H1 (cell line): ENCODE results near the gene IBSP. TPM values are rescaled to one million over a fixed set of nuclear protein-coding genes. Genes with fewer than 3 reads are reported as not detected.

Source experiments
- CTCF ChIA-PET: fragments of 300-600 bp; sonication (Branson Sonifier 250); formaldehyde crosslinking; loops from one replicate; lab custom pipeline; 2021; ENCODE audit not compliant: partially characterized antibody; lab: Charles Lee
- POLR2A ChIA-PET: fragments of 300-600 bp; sonication (Branson Sonifier 250); formaldehyde crosslinking; loops from one replicate; lab custom pipeline; 2021; ENCODE audit warnings: inconsistent platforms; ENCODE audit not compliant: partially characterized antibody; lab: Charles Lee
- DNase-seq, 2 experiments: peaks; one replicate each; pipeline versions ENCODE4 v3.0.0 to v3.0.0-alpha.2; 2010 to 2022; ENCODE audit warnings: low spot score in 2 of 2, low read depth in 1 of 2, mixed read lengths in 1 of 2
- FAIRE-seq: peaks from 2 replicates; lab custom pipeline; 2011; peaks lifted over from hg19 to GRCh38; lab: Jason Lieb, UNC
- H2AFZ ChIP-seq: 2 replicates; pipeline ENCODE4 v1.8.1; 2012; ENCODE audit warnings: low read length, inconsistent platforms
- H2AK5ac ChIP-seq: 2 replicates; pipeline ENCODE4 v1.6.1; 2013; ENCODE audit warnings: low read depth, low read length
- H2BK120ac ChIP-seq: replicated peaks from 2 replicates; pipeline ENCODE3; 2013; ENCODE audit warnings: low read depth, low read length, inconsistent platforms
- H2BK12ac ChIP-seq: 2 replicates; pipeline ENCODE4 v1.6.1; 2013; ENCODE audit warnings: low read depth, low read length
- H2BK15ac ChIP-seq: 2 replicates; pipeline ENCODE4 v1.6.1; 2013; ENCODE audit warnings: low read length
- H2BK20ac ChIP-seq: 2 replicates; pipeline ENCODE4 v1.6.1; 2013; ENCODE audit warnings: low read length
- H2BK5ac ChIP-seq: 2 replicates; pipeline ENCODE4 v1.6.1; 2013; ENCODE audit warnings: low read depth, low read length
- H3K14ac ChIP-seq: 2 replicates; pipeline ENCODE4 v1.6.1; 2013; ENCODE audit warnings: inconsistent platforms; ENCODE audit not compliant: insufficient read length
- H3K18ac ChIP-seq: 2 replicates; pipeline ENCODE4 v1.6.1; 2013; ENCODE audit warnings: low read length; ENCODE audit errors: extremely low read depth
- H3K23ac ChIP-seq: 2 replicates; pipeline ENCODE4 v1.6.1; 2013; ENCODE audit warnings: inconsistent platforms; ENCODE audit not compliant: insufficient read length
- H3K23me2 ChIP-seq: 2 replicates; pipeline ENCODE4 v1.6.1; 2013; ENCODE audit warnings: low read depth, low read length
- H3K27ac ChIP-seq: 2 replicates; pipeline ENCODE4 v1.6.1; 2011; ENCODE audit warnings: low read depth, low read length, inconsistent platforms
- H3K27me3 ChIP-seq, 4 experiments: replicated peaks in 1 of 4; 1 replicate in 1 of 4; 2 replicates in 3 of 4; pipeline versions ENCODE4 v1.6.1 to v1.8.1; 2011 to 2013; ENCODE audit warnings: low read length in 3 of 4, mild to moderate bottlenecking in 3 of 4, inconsistent platforms in 2 of 4, mixed read lengths in 2 of 4, moderate library complexity in 1 of 4; ENCODE audit not compliant: control insufficient read depth in 3 of 4, insufficient read depth in 3 of 4; ENCODE audit errors: extremely low read depth in 1 of 4
- H3K36me3 ChIP-seq, 4 experiments: 2 replicates each; pipeline versions ENCODE4 v1.6.1 to v1.8.1; 2011 to 2013; ENCODE audit warnings: mild to moderate bottlenecking in 4 of 4, low read length in 3 of 4, moderate library complexity in 2 of 4, control low read depth in 1 of 4, inconsistent platforms in 1 of 4; ENCODE audit not compliant: insufficient read depth in 4 of 4, control insufficient read depth in 2 of 4
- H3K4ac ChIP-seq: replicated peaks from 2 replicates; pipeline ENCODE3; 2013; ENCODE audit warnings: low read length, low read depth, mixed read lengths, inconsistent platforms; ENCODE audit not compliant: insufficient read length
- H3K4me1 ChIP-seq, 4 experiments: replicated peaks in 1 of 4; 1 replicate in 1 of 4; 2 replicates in 3 of 4; pipeline versions ENCODE4 v1.6.1 to v1.8.1; 2011 to 2013; ENCODE audit warnings: low read length in 3 of 4, inconsistent platforms in 2 of 4, mixed read lengths in 1 of 4; ENCODE audit not compliant: insufficient read depth in 4 of 4, control insufficient read depth in 3 of 4
- H3K4me2 ChIP-seq, 2 experiments: 2 replicates each; pipeline versions ENCODE4 v1.6.1 to v1.8.1; 2011 to 2013; ENCODE audit warnings: low read depth in 2 of 2, low read length in 2 of 2, control low read depth in 1 of 2, inconsistent platforms in 1 of 2, mild to moderate bottlenecking in 1 of 2; ENCODE audit not compliant: insufficient read depth in 1 of 2
- H3K4me3 ChIP-seq, 4 experiments: fragments of 200-600, 300-600 bp in 1 of 4; sonication (generic), shearing (Covaris generic), sonication (Bioruptor Twin) in 1 of 4; 2 replicates each; pipeline versions ENCODE4 v1.5.1 to v1.8.1; 2011 to 2016; ENCODE audit warnings: low read length in 4 of 4, low read depth in 3 of 4, control low read depth in 2 of 4, inconsistent platforms in 2 of 4, mild to moderate bottlenecking in 2 of 4, mixed read lengths in 1 of 4, moderate library complexity in 1 of 4; ENCODE audit not compliant: insufficient read depth in 2 of 4; ENCODE audit errors: extremely low read depth in 1 of 4
- H3K56ac ChIP-seq: replicated peaks from 2 replicates; pipeline ENCODE3; 2013; ENCODE audit warnings: low read depth, mild to moderate bottlenecking, mixed read lengths, low read length, inconsistent platforms; ENCODE audit not compliant: insufficient read length
- H3K79me1 ChIP-seq: 2 replicates; pipeline ENCODE4 v1.6.1; 2013; ENCODE audit warnings: low read depth, low read length, control low read depth
- H3K79me2 ChIP-seq, 2 experiments: 2 replicates each; pipeline versions ENCODE4 v1.6.1 to v1.8.1; 2012 to 2013; ENCODE audit warnings: low read length in 2 of 2, mild to moderate bottlenecking in 2 of 2, inconsistent platforms in 1 of 2; ENCODE audit not compliant: insufficient read depth in 2 of 2, control insufficient read depth in 1 of 2
- H3K9ac ChIP-seq, 4 experiments: replicated peaks in 1 of 4; 1 replicate in 1 of 4; 2 replicates in 3 of 4; pipeline versions ENCODE4 v1.6.1 to v1.8.1; 2011 to 2013; ENCODE audit warnings: low read depth in 3 of 4, low read length in 3 of 4, control low read depth in 2 of 4, mild to moderate bottlenecking in 2 of 4, moderate library complexity in 2 of 4, inconsistent platforms in 1 of 4; ENCODE audit errors: extremely low read depth in 1 of 4
- H3K9me3 ChIP-seq, 2 experiments: 2 replicates each; pipeline versions ENCODE4 v1.6.1 to v1.8.1; 2012 to 2013; ENCODE audit warnings: mild to moderate bottlenecking in 2 of 2, moderate library complexity in 2 of 2, control low read depth in 1 of 2, inconsistent platforms in 1 of 2, low read depth in 1 of 2, low read length in 1 of 2, mixed read lengths in 1 of 2; ENCODE audit not compliant: insufficient read depth in 2 of 2
- H4K20me1 ChIP-seq, 2 experiments: replicated peaks in 1 of 2; 2 replicates each; pipeline versions ENCODE3 to v1.8.1; 2011 to 2013; ENCODE audit warnings: inconsistent platforms in 2 of 2, low read length in 2 of 2, mild to moderate bottlenecking in 1 of 2; ENCODE audit not compliant: insufficient read depth in 2 of 2, control insufficient read depth in 1 of 2
- H4K5ac ChIP-seq: 2 replicates; pipeline ENCODE4 v1.6.1; 2013; ENCODE audit warnings: low read length, low read depth, mixed read lengths, inconsistent platforms; ENCODE audit not compliant: insufficient read length
- H4K8ac ChIP-seq: 2 replicates; pipeline ENCODE4 v1.8.0; 2013; ENCODE audit warnings: mild to moderate bottlenecking, moderate library complexity, low read length, inconsistent platforms; ENCODE audit not compliant: insufficient read depth; ENCODE audit errors: extremely low read depth
- H4K91ac ChIP-seq: replicated peaks from 2 replicates; pipeline ENCODE3; 2013; ENCODE audit warnings: low read length, mixed read lengths, inconsistent platforms; ENCODE audit not compliant: insufficient read length
- EGR1 ChIP-seq: IDR thresholded peaks from 2 replicates; pipeline ENCODE4 v1.6.1; 2011; ENCODE audit warnings: low read depth, low read length, borderline replicate concordance
- FOSL1 ChIP-seq: IDR thresholded peaks from 2 replicates; pipeline ENCODE4 v1.6.1; 2011; ENCODE audit warnings: mild to moderate bottlenecking, low read depth, low read length, moderate library complexity; ENCODE audit not compliant: insufficient read depth
- HDAC2 ChIP-seq, 2 experiments: fragments of 300-600 bp in 1 of 2; sonication (generic) in 1 of 2; IDR thresholded peaks; 2 replicates each; pipeline ENCODE4 v1.6.1; 2011 to 2012; ENCODE audit warnings: low read depth in 2 of 2, low read length in 2 of 2, mild to moderate bottlenecking in 2 of 2, moderate library complexity in 2 of 2, borderline replicate concordance in 1 of 2, inconsistent platforms in 1 of 2
- RAD21 ChIP-seq, 2 experiments: IDR thresholded peaks in 1 of 2; conservative IDR thresholded peaks in 1 of 2; 2 replicates each; pipeline ENCODE4 v1.6.1; 2011; ENCODE audit warnings: low read depth in 2 of 2, low read length in 2 of 2, improper control_type of control experiment in 1 of 2, inconsistent platforms in 1 of 2, mild to moderate bottlenecking in 1 of 2, moderate library complexity in 1 of 2
- SP4 ChIP-seq: IDR thresholded peaks from 2 replicates; pipeline ENCODE4 v1.6.1; 2012; ENCODE audit warnings: low read length, inconsistent platforms
- TAF7 ChIP-seq: optimal IDR thresholded peaks from 2 replicates; pipeline ENCODE3; 2011; ENCODE audit warnings: low read depth, mild to moderate bottlenecking, inconsistent platforms, low read length, moderate library complexity, borderline replicate concordance
- YY1 ChIP-seq: IDR thresholded peaks from 2 replicates; pipeline ENCODE4 v1.6.1; 2011; ENCODE audit warnings: low read depth, mild to moderate bottlenecking, low read length
- WGBS, 2 experiments: shearing (Covaris generic) in 1 of 2; methylation state at CpG; one replicate each; pipeline versions ENCODE4 v1.1.6 to v1.1.7; 2013 to 2015; ENCODE audit warnings: low lambda C conversion rate in 2 of 2, mixed read lengths in 2 of 2, inconsistent platforms in 1 of 2, low coverage in 1 of 2, missing lambda C conversion rate in 1 of 2; ENCODE audit not compliant: insufficient replicate concordance in 2 of 2, insufficient coverage in 1 of 2, insufficient read length in 1 of 2; ENCODE audit errors: extremely low coverage in 1 of 2, missing lambda C conversion rate in 1 of 2; 5-methylcytosine and 5-hydroxymethylcytosine counted together
- polyA plus RNA-seq, 7 experiments: library from polyadenylated mRNA; depleted of rRNA in 3 of 7; stranded (reverse) in 5 of 7; unstranded in 2 of 7; fragments of >200 nt in 5 of 7; fragments of 200-250 nt in 2 of 7; gene quantifications; 1 replicate in 5 of 7; 2 replicates in 1 of 7; 4 replicates in 1 of 7; pipeline versions ENCODE4 v1.2.1 to v1.2.3, GENCODE V29; 2011 to 2013; ENCODE audit warnings: missing spikeins in 2 of 7, mixed read lengths in 2 of 7
- total RNA-seq: library from RNA; stranded (reverse); fragmentation: NEBNext Ultra II Directional; extraction: Animal tissue kit (Norgen Biotek cat#: 25700); gene quantifications from 2 replicates; pipeline ENCODE4 v1.2.1, GENCODE V29; 2021
- TF ChIP-seq, protein P1 (sequence below), 3 experiments: IDR thresholded peaks; 1 replicate in 2 of 3; 2 replicates in 1 of 3; pipeline versions ENCODE4 v1.5.1 to v1.6.1; 2011; ENCODE audit warnings: low read length in 3 of 3, mild to moderate bottlenecking in 3 of 3, inconsistent platforms in 2 of 3, low read depth in 1 of 3, moderate library complexity in 1 of 3; ENCODE audit not compliant: insufficient read depth in 1 of 3; ENCODE audit errors: control extremely low read depth in 1 of 3

IBSP gene
- total and polyA plus RNA-seq, 2 of the 8 experiments (the other 6 are each of a cell fraction or from before 2014, with no cell fraction given): not detected

DNA sequence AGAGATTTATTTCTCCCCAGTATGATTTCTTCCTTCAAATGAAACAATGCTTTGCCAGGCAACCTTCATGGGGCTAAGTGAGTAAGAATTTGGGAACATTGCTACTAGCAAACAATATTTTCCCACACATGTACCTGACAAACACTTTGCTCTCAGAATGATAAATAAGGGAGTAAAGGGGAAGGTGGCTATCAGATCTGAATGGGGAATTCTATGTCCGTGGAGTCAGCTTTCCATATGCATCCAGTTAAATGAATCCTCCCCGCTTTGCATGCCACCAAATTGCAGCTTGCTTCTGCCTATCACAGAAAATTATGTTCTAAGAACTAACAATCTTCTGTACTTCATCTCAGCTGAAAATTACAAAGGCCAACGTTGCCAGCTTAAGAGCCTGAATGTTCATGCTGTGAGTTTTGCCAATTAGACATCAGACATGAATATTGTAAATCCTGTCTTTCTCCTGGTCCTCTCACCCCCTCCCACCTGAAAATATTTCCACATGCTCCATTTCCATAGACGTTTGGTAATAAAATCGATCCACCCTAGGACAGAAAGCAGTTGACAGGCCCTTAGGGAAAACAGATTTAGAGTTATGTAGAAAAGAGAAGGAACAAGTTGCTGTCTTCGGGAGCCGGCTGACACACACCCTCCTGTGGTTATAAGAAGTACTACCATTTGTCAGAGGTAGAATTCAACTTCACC, 39.7 kb downstream of the IBSP start:
- H2BK120ac ChIP-seq: no peak overlapping the region
- H3K36me3 ChIP-seq: no peaks in the 10 kb centered on the region
- no peak overlapping the region for H2BK20ac ChIP-seq
- H3K23ac ChIP-seq: no peak overlapping the region
- H3K23me2 ChIP-seq: no peaks in the 10 kb centered on the region
- no peak overlapping the region for H3K14ac ChIP-seq
- CTCF ChIA-PET: interaction anchor here (0.6 to 7.0 kb wide), 63 partner anchors 10 to 743 kb away, joined by 3 to 109 read pairs (median 5); partner anchors contain the start of genes DMP1 and SPARCL1
- no peak overlapping the region for H3K18ac ChIP-seq
- no peak overlapping the region for H3K4me3 ChIP-seq
- no peak overlapping the region for H2BK15ac ChIP-seq
- H2AK5ac ChIP-seq: no peak overlapping the region
- FAIRE-seq: peak; percentile 88
- no peak overlapping the region for H3K9ac ChIP-seq
- 0 out of 2 replicates have a peak overlapping the region, but pooled peaks have one; percentile 48 for H3K27ac ChIP-seq
- no peak for DNase-seq
- H2BK5ac ChIP-seq: no peak overlapping the region
- no peak overlapping the region for H4K8ac ChIP-seq
- no peak overlapping the region for H3K4ac ChIP-seq
- no peaks in the 10 kb centered on the region for H4K20me1 ChIP-seq
- H3K4me1 ChIP-seq: peaks cover 0 to 10% (median 4%) of the 10 kb centered on the region in 4 experiments; a peak in 5 of 7 replicates
- WGBS, 2 experiments: 34% methylated on average over 7 of the region's 7 CpGs; no CpG with 5 or more reads in 1 of the 2 experiments
- POLR2A ChIA-PET: interaction anchor here (1.3 to 1.4 kb wide), 2 partner anchors 159 to 170 kb away, joined by 3 to 11 read pairs; no protein-coding TSS in a partner anchor
- H3K79me1 ChIP-seq: no peaks in the 10 kb centered on the region
- no peaks in the 10 kb centered on the region for H3K27me3 ChIP-seq
- no peak overlapping the region for H3K56ac ChIP-seq
- H4K5ac ChIP-seq: no peak overlapping the region
- no peak overlapping the region for H2BK12ac ChIP-seq
- no peak overlapping the region; a peak in 1 of 4 replicates for H3K4me2 ChIP-seq
- H3K9me3 ChIP-seq: no peaks in the 10 kb centered on the region
- H3K79me2 ChIP-seq: no peaks in the 10 kb centered on the region
- no peak overlapping the region for H4K91ac ChIP-seq
- peak overlapping the region; percentile 54; the same call in 1 of the 2 replicates for H2AFZ ChIP-seq
- TF ChIP-seq, protein P1, sequence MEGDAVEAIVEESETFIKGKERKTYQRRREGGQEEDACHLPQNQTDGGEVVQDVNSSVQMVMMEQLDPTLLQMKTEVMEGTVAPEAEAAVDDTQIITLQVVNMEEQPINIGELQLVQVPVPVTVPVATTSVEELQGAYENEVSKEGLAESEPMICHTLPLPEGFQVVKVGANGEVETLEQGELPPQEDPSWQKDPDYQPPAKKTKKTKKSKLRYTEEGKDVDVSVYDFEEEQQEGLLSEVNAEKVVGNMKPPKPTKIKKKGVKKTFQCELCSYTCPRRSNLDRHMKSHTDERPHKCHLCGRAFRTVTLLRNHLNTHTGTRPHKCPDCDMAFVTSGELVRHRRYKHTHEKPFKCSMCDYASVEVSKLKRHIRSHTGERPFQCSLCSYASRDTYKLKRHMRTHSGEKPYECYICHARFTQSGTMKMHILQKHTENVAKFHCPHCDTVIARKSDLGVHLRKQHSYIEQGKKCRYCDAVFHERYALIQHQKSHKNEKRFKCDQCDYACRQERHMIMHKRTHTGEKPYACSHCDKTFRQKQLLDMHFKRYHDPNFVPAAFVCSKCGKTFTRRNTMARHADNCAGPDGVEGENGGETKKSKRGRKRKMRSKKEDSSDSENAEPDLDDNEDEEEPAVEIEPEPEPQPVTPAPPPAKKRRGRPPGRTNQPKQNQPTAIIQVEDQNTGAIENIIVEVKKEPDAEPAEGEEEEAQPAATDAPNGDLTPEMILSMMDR (IDR thresholded peaks at IDR 0.05; ENCODE audit: control extremely low read depth in 1 of 3, insufficient read depth in 1 of 3, low read depth in 1 of 3, low read length in 3 of 3): peak in 2 of 3 experiments; percentile 57 to 66; a peak in 3 of 4 replicates
- no peak for TF ChIP-seq SP4
- TF ChIP-seq FOSL1: no peak
- no peak for TF ChIP-seq HDAC2 (IDR thresholded peaks at IDR 0.05; ENCODE audit: borderline replicate concordance in 1 of 2, low read depth in 2 of 2, low read length in 2 of 2)
- no peak for TF ChIP-seq TAF7
- peak; percentile 83 to 86 for TF ChIP-seq RAD21 (IDR thresholded peaks at IDR 0.05 in 1 of 2, conservative IDR thresholded peaks at IDR 0.05 in 1 of 2; ENCODE audit: low read depth in 2 of 2, low read length in 2 of 2)
- no peak for TF ChIP-seq YY1
- TF ChIP-seq EGR1: no peak
